Measurements from ENCODE around the gene MBD5.

MBD5 gene

GRCh38 chr2:148557844-148558436, 537.0 kb downstream of the MBD5 start:
- DNase-seq = no peak

DNA sequence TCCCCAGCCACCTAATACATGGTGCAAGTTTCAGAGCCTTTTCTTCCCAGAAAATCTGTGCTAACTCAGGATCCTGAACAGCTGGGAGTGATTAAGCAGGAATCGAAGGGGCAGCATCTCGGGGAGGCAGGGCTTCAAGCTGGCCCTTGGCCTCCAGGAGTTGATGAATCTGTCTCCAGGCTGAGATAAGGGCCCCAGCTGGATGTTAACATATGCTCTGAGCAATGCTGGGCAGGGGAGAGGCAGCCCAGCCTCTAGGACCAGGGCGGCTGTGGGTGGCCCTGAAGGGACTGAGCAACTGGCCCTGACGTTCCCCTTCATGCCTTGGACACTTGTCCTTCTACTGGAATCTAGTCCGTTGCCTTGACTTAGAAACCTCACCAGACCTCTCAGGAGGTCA, 539.6 kb downstream of the MBD5 start:
- no peak for DNase-seq

DNA sequence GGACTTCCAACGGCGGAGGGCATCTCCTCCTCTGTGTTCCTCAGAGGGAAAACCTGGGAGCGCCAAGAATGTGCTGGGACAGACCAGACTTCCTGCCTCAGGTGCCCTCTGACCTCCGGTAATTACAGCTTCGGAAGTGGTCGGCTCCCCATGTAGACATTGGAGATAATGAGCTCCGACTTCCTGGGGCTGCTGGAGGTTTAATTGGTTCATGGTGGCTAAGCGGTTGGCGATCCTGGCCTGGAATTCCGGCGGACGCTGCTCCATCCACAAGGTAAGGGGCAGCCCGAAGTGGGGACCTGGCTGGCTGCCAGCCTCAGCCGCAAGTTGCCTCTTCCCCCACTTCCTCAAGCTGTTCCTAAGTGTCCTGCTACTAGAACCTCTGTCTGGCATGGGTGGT, 540.5 kb downstream of the MBD5 start:
- no peak for DNase-seq

DNA sequence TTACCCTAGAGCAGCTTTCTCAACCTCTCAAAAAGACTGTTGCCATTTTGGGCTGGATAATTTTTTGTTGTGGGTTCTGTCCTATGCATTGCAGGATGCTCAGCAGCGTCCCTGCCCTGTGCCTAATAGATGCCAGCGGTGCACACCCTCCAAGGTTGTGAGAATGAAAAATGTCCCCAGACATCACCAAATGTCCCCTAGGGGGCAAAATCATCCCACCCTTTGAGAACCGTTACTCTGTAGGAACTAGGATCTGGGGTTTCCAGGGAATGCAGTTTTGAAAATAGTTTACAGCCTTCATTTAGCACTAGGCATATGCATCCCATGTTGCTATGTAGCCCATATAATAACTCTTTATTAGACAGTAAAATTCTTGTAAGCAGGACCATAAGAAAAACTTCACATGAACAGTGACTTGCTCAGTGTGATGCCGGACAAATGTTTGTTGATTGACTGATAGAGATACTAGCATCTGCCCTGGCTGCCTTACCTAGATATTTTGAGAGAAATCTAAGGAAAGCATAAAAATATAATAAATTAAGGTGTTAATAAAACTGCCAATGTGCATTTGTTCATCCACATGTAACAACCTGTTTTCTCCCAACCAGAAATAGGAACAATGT, 544.5 kb downstream of the MBD5 start:
- no peak for DNase-seq
